Neural cell (in vitro differentiated cells): ENCODE results near the gene CARS1. TPM values are rescaled to one million over a fixed set of nuclear protein-coding genes. Genes with fewer than 3 reads are reported as not detected.

Source experiments
- H2AFZ ChIP-seq: fragments of 200-600, 300-800 bp; sonication (generic), shearing (Covaris generic); 2 replicates; pipeline ENCODE4 v1.6.0; 2014; ENCODE audit warnings: low read depth, mild to moderate bottlenecking, antibody characterized with exemption, low read length, moderate library complexity
- H3F3A ChIP-seq: fragments of 200-600 bp; shearing (Covaris generic); 2 replicates; pipeline ENCODE4 v1.6.1; 2016; ENCODE audit warnings: mild to moderate bottlenecking, moderate library complexity, mixed read lengths, antibody characterized with exemption, low read length; ENCODE audit not compliant: insufficient read depth, poor library complexity, severe bottlenecking
- H3K27ac ChIP-seq: fragments of 200-600, 300-800 bp; sonication (generic), shearing (Covaris generic); 2 replicates; pipeline ENCODE4 v1.5.1; 2014; ENCODE audit warnings: mild to moderate bottlenecking, low read length, moderate library complexity
- H3K27me3 ChIP-seq: fragments of 300-800, 200-600 bp; sonication (generic), shearing (Covaris generic); 2 replicates; pipeline ENCODE4 v1.6.0; 2014; ENCODE audit warnings: mild to moderate bottlenecking, low read depth, low read length, moderate library complexity; ENCODE audit not compliant: insufficient read depth
- H3K36me3 ChIP-seq: fragments of 300-800, 200-600 bp; sonication (generic), shearing (Covaris generic); 2 replicates; pipeline ENCODE4 v1.5.1; 2014; ENCODE audit warnings: mild to moderate bottlenecking, antibody characterized with exemption, low read length, moderate library complexity; ENCODE audit not compliant: insufficient read depth
- H3K4me2 ChIP-seq: fragments of 300-800, 200-600 bp; sonication (generic), shearing (Covaris generic); 2 replicates; pipeline ENCODE4 v1.6.0; 2014; ENCODE audit warnings: mild to moderate bottlenecking, low read length
- H3K4me3 ChIP-seq: fragments of 300-800, 200-600 bp; sonication (generic), shearing (Covaris generic); 2 replicates; pipeline ENCODE4 v1.5.1; 2014; ENCODE audit warnings: mild to moderate bottlenecking, low read length, moderate library complexity
- H3K79me2 ChIP-seq: fragments of 200-600 bp; shearing (Covaris generic); replicated peaks from 2 replicates; pipeline ENCODE4 v1.6.0; 2014; ENCODE audit warnings: mild to moderate bottlenecking, low read length, moderate library complexity; ENCODE audit not compliant: insufficient read depth
- H3K9ac ChIP-seq: fragments of 300-800, 200-600 bp; sonication (generic), shearing (Covaris generic); 2 replicates; pipeline ENCODE4 v1.6.1; 2016; ENCODE audit warnings: mild to moderate bottlenecking, low read length, mixed read lengths
- H3K9me2 ChIP-seq: fragments of 200-600 bp; shearing (Covaris generic); 2 replicates; pipeline ENCODE4 v1.6.1; 2016; ENCODE audit warnings: mild to moderate bottlenecking, low read length, mixed read lengths; ENCODE audit not compliant: insufficient read depth
- H3K9me3 ChIP-seq: fragments of 200-600, 300-800 bp; sonication (generic), shearing (Covaris generic); 2 replicates; pipeline ENCODE4 v1.6.1; 2016; ENCODE audit warnings: mild to moderate bottlenecking, mixed run types, low read length, moderate library complexity, mixed read lengths
- H4K20me1 ChIP-seq: fragments of 200-600 bp; shearing (Covaris generic); 2 replicates; pipeline ENCODE4 v1.6.1; 2016; ENCODE audit warnings: mild to moderate bottlenecking, mixed run types; ENCODE audit not compliant: insufficient read depth
- CTCF ChIP-seq: fragments of 450-650 bp; IDR thresholded peaks from 2 replicates; pipeline ENCODE4 v1.5.1; 2014; ENCODE audit warnings: antibody characterized with exemption, mild to moderate bottlenecking, moderate library complexity; ENCODE audit not compliant: poor library complexity, severe bottlenecking
- EP300 ChIP-seq: fragments of 450-650 bp; conservative IDR thresholded peaks from 2 replicates; pipeline ENCODE4 v1.6.1; 2014; ENCODE audit warnings: antibody characterized with exemption, mild to moderate bottlenecking, moderate library complexity; ENCODE audit not compliant: poor library complexity, severe bottlenecking
- EZH2 ChIP-seq: fragments of 200-600, 300-800 bp; shearing (Covaris generic), sonication (generic); IDR thresholded peaks from 2 replicates; pipeline ENCODE4 v1.6.1; 2014; ENCODE audit warnings: antibody characterized with exemption, low read length, borderline replicate concordance, mild to moderate bottlenecking; ENCODE audit not compliant: insufficient read depth, poor library complexity, severe bottlenecking
- MXI1 ChIP-seq: fragments of 450-650 bp; conservative IDR thresholded peaks from 2 replicates; pipeline ENCODE4 v1.6.1; 2014; ENCODE audit warnings: antibody characterized with exemption, mild to moderate bottlenecking; ENCODE audit not compliant: poor library complexity, severe bottlenecking
- POLR2AphosphoS5 ChIP-seq: IDR thresholded peaks from 2 replicates; pipeline ENCODE4 v1.6.1; 2012
- RAD21 ChIP-seq: fragments of 450-650 bp; conservative IDR thresholded peaks from 2 replicates; pipeline ENCODE4 v1.6.1; 2014; ENCODE audit warnings: antibody characterized with exemption, mild to moderate bottlenecking, moderate library complexity
- REST ChIP-seq: IDR thresholded peaks from 2 replicates; pipeline ENCODE4 v1.6.1; 2012; ENCODE audit warnings: borderline replicate concordance
- SMC3 ChIP-seq: fragments of 450-650 bp; conservative IDR thresholded peaks from 2 replicates; pipeline ENCODE4 v1.6.1; 2014; ENCODE audit warnings: antibody characterized with exemption, mild to moderate bottlenecking, moderate library complexity; ENCODE audit not compliant: poor library complexity
- TAF1 ChIP-seq: IDR thresholded peaks from 2 replicates; pipeline ENCODE4 v1.6.1; 2012; ENCODE audit warnings: low read depth
- polyA plus RNA-seq: library from polyadenylated mRNA; depleted of rRNA; stranded (reverse); fragments of >200 nt; gene quantifications from 2 replicates; pipeline ENCODE4 v1.2.3, GENCODE V29; 2014

The CARS1 gene
- polyA plus RNA-seq, 1 donor from 2014 or later: 48.2 TPM

GRCh38 chr11:3056296-3057068 lies 741 bp downstream of the CARS1 start:
- no peaks in the 10 kb centered on the region for H3K9me3 ChIP-seq
- peaks cover 28% of the 10 kb centered on the region for H3K79me2 ChIP-seq
- H3K9me2 ChIP-seq: no peaks in the 10 kb centered on the region
- H4K20me1 ChIP-seq: no peaks in the 10 kb centered on the region
- H3K27ac ChIP-seq: peak overlapping the region; percentile 71
- peak overlapping the region; percentile 85 for H3K4me2 ChIP-seq
- H3F3A ChIP-seq: no peaks in the 10 kb centered on the region
- TF ChIP-seq POLR2AphosphoS5 (no peak), REST (no peak), SMC3 (no peak), MXI1 (no peak), RAD21 (no peak), CTCF (no peak), TAF1 (no peak), EP300 (no peak), EZH2 (no peak)
- H3K9ac ChIP-seq: peak overlapping the region; percentile 90
- H3K4me3 ChIP-seq: peak overlapping the region; percentile 95
- no peaks in the 10 kb centered on the region for H3K36me3 ChIP-seq
- no peaks in the 10 kb centered on the region for H3K27me3 ChIP-seq
- H2AFZ ChIP-seq: peak overlapping the region; percentile 51

DNA sequence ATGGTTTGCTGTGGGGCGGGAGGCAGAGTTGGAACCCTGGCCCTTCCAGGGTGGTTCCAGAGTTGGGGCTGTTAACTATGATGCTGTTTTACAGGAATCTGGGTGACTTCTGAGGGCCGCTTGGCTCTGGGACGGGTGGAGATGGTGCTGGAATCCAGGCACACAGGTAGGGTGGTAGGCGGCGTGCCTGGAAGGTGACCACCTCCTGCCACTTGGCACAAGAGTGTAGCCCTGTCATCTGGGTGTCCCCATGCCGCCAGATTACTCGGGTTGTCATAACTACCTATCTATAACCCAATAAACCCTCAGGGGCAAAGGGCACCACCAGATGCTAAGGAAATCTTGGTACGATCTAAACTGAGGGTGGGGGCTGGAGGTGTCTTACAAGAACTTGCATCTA lies 1.3 kb downstream of the CARS1 start:
- Histone ChIP-seq H3K9me2 (no peaks in the 10 kb centered on the region), H3K27ac (no peak overlapping the region), H3F3A (no peaks in the 10 kb centered on the region), H3K27me3 (no peaks in the 10 kb centered on the region), H3K9ac (peak overlapping the region; percentile 90), H3K79me2 (peaks cover 28% of the 10 kb centered on the region), H4K20me1 (no peaks in the 10 kb centered on the region), H3K4me2 (peak overlapping the region; percentile 85), H3K9me3 (no peaks in the 10 kb centered on the region), H3K4me3 (peak overlapping the region; percentile 95), H2AFZ (no peak overlapping the region), H3K36me3 (no peaks in the 10 kb centered on the region)
- TF ChIP-seq SMC3 (no peak), TAF1 (no peak), EP300 (no peak), CTCF (no peak), MXI1 (no peak), REST (no peak), EZH2 (no peak), POLR2AphosphoS5 (no peak), RAD21 (no peak)
